IPS-11a (cell line): ENCODE results near the gene GAL3ST1.
"Not testable (repeated sequence)": the region's sequence is repeated elsewhere in the genome, so short reads cannot be mapped to it uniquely, and the experiment has no call there.

Experiments
- H3K4me3 ChIP-seq: one replicate; pipeline ENCODE4 v1.5.1; 2013; ENCODE audit warnings: low read depth, low read length, control low read depth

The GAL3ST1 gene

GRCh38 chr22:30574095-30574981 is at the start of gene GAL3ST1:
Gene GAL3ST1, minus strand, starts transcription at chr22:30574665. Its CDS starts 17,273 bp downstream, at chr22:30557392.
- peak within 1 kb of the TSS; percentile 62 for H3K4me3 ChIP-seq

GRCh38 chr22:30619909-30620308 is 45.4 kb upstream of the GAL3ST1 start:
- not testable (repeated sequence) for H3K4me3 ChIP-seq

- H3K4me3 ChIP-seq = no peak overlapping the region
These were observed 43.4 kb upstream of the GAL3ST1 start for GRCh38 chr22:30617819-30618218.

- no peak overlapping the region for H3K4me3 ChIP-seq
These were observed 41.1 kb upstream of the GAL3ST1 start for GRCh38 chr22:30615543-30615954.

GRCh38 chr22:30614879-30615278 is 40.4 kb upstream of the GAL3ST1 start:
- H3K4me3 ChIP-seq = no peak overlapping the region

- H3K4me3 ChIP-seq = no peak overlapping the region
These were observed 39.8 kb upstream of the GAL3ST1 start for GRCh38 chr22:30614268-30614667.

GRCh38 chr22:30612789-30613188 is 38.3 kb upstream of the GAL3ST1 start:
- H3K4me3 ChIP-seq = no peak overlapping the region

GRCh38 chr22:30611197-30611596 is 36.7 kb upstream of the GAL3ST1 start:
- no peak overlapping the region for H3K4me3 ChIP-seq

- H3K4me3 ChIP-seq = no peak overlapping the region
These were observed 35.8 kb upstream of the GAL3ST1 start for GRCh38 chr22:30610299-30610698.

GRCh38 chr22:30609260-30610185 is 35.1 kb upstream of the GAL3ST1 start:
- no peak overlapping the region for H3K4me3 ChIP-seq

GRCh38 chr22:30607939-30608338 is 33.5 kb upstream of the GAL3ST1 start:
- H3K4me3 ChIP-seq = no peak overlapping the region

- no peak overlapping the region for H3K4me3 ChIP-seq
These were observed 33.0 kb upstream of the GAL3ST1 start for GRCh38 chr22:30607300-30607930.

- H3K4me3 ChIP-seq = no peak within 1 kb of the TSS
These were observed 32.2 kb upstream of the GAL3ST1 start, which contains the start of gene TCN2 for GRCh38 chr22:30606455-30607299. Gene TCN2, plus strand, starts transcription at chr22:30607174. Its CDS starts 158 bp downstream, at chr22:30607332.

- no peak overlapping the region for H3K4me3 ChIP-seq
These were observed 31.1 kb upstream of the GAL3ST1 start for GRCh38 chr22:30605449-30606110.

- H3K4me3 ChIP-seq = no peak overlapping the region
These were observed 30.3 kb upstream of the GAL3ST1 start for GRCh38 chr22:30604723-30605122.

- H3K4me3 ChIP-seq = no peak overlapping the region
These were observed 29.3 kb upstream of the GAL3ST1 start for GRCh38 chr22:30603801-30604200.

GRCh38 chr22:30602049-30602448 is 27.6 kb upstream of the GAL3ST1 start:
- H3K4me3 ChIP-seq = no peak overlapping the region

- H3K4me3 ChIP-seq = no peak overlapping the region
These were observed 27.0 kb upstream of the GAL3ST1 start for GRCh38 chr22:30601464-30601863.

GRCh38 chr22:30600921-30601320 is 26.5 kb upstream of the GAL3ST1 start:
- H3K4me3 ChIP-seq = no peak overlapping the region

- no peak overlapping the region for H3K4me3 ChIP-seq
These were observed 24.5 kb upstream of the GAL3ST1 start for GRCh38 chr22:30598986-30599385.
